Activated CD4-positive, alpha-beta T cell treated with anti-CD3 and anti-CD28 coated beads, Interleukin-2, amount 50 U/mL, for 1 hour (primary cell): ENCODE measurements around the gene TTC21A.

Experiments used
- DNase-seq: peaks from one replicate; pipeline ENCODE4 v3.0.0-alpha.2; 2020

Gene TTC21A

GRCh38 chr3:39180546-39181346 lies 73.3 kb downstream of the TTC21A start:
- DNase-seq, result peak; percentile 90

- no peak for DNase-seq
Measured at GRCh38 chr3:39181408-39182335, 74.2 kb downstream of the TTC21A start.

- no peak for DNase-seq
Measured at GRCh38 chr3:39183211-39184080, 76.0 kb downstream of the TTC21A start.

GRCh38 chr3:39184081-39184967 lies 76.8 kb downstream of the TTC21A start:
- DNase-seq, result no peak

GRCh38 chr3:39184968-39185285 lies 77.4 kb downstream of the TTC21A start:
- no peak for DNase-seq

GRCh38 chr3:39185326-39185958 lies 78.0 kb downstream of the TTC21A start:
- DNase-seq, result no peak

- DNase-seq, result no peak
Measured at GRCh38 chr3:39185959-39186691, 78.6 kb downstream of the TTC21A start.

- DNase-seq, result no peak
Measured at GRCh38 chr3:39186692-39187151, 79.2 kb downstream of the TTC21A start.

- no peak for DNase-seq
Measured at GRCh38 chr3:39187372-39188155, 80.1 kb downstream of the TTC21A start.
